GM19328 (cell line): Measurements from ENCODE around the gene FOXN3.

Experiments used
- ATAC-seq: cut with Tn5 transposase; IDR thresholded peaks from one replicate; pipeline ENCODE4 v1.9.1; 2021; ENCODE audit warnings: mild to moderate bottlenecking, moderate library complexity; ENCODE audit not compliant: unreplicated experiment

Gene FOXN3

GRCh38 chr14:89239023-89239422 is 178.0 kb downstream of the FOXN3 start:
- no peak for ATAC-seq

DNA sequence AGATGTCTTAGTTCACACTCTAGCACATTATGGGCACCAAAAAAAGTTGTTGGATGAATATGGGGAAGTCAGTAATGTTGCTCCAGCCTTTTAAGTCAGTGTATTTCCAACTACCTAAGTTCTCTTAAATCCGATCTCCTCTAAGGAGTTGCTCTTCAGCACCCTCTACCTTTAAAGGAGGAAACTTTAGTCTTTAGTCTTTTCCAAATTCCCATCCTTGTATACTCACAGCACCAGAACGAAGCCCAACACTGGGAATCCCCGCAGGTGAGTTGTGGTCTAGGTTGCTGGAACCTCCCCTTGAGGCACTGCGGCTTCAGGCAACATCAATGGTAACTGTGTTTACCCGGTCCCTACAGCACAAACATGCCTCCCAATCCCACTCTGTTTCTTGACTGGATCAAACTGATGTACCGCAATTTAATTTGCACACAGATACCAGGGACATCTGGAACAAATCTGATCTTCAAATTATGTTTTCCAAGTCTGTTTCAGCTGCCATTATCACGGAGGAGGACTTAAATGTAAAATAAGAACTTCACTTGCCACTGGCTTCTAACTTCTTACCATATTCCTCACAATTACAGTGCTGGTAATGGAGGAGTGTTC is 179.0 kb downstream of the FOXN3 start:
- ATAC-seq, result no peak

DNA sequence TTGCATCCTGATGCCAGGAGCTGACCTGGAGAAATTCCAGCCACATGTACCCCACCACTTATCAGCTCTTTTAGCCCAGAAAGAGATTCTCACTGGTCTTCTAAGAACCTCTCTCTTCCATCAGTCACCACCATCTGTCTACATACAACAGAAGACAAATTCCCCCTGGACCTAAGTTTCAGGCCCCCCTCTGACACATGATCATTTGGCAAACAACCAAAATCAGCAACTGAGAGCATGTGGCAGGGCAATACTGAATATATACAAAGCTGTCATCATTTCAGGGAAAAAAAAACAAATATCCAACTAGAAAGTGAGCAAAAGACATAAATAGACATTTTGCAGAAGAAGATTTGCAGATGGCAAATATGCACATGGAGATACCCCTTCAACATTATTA is 180.2 kb downstream of the FOXN3 start:
- no peak for ATAC-seq

DNA sequence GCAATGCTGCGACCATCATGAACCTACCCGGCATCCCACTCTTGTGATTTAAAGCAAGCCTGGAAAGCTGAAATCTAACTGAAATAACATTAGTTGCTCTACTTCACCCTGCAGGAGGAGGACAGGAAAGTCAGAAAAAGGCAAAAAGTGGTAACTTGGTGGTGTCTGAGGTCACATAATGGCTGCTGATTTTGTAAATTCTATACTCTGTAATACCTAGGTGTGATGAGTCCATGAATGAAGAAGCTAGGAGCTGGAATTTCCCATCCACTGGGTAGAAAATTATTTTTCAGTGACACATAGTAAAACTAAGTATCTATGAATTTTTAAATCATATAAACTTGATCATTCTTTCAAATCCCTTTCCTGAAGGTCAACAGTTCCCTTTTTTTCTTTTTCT is 183.8 kb downstream of the FOXN3 start:
- ATAC-seq, result no peak

GRCh38 chr14:89232265-89233070 is 184.6 kb downstream of the FOXN3 start:
- no peak for ATAC-seq

GRCh38 chr14:89231426-89232113 is 185.5 kb downstream of the FOXN3 start:
- ATAC-seq, result no peak

GRCh38 chr14:89228921-89229639 is 188.0 kb downstream of the FOXN3 start:
- no peak for ATAC-seq

DNA sequence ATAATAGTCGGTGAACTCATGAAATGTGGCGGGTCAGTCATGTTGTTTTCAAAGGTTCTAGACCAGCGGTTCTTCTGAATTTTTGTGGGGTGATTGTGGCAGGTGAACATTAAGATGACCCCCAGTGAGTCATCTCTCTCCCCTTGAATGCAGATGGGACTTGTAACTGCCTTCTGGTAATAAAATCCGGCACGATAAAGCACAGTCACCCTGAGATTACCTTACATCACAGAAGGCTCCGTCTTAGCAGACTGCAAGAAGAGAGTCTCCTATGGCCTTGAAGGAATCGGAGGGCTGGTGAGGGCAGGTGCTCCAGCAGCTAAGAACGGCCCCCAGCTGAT is 189.6 kb downstream of the FOXN3 start:
- no peak for ATAC-seq

GRCh38 chr14:89226801-89227495 is 190.1 kb downstream of the FOXN3 start:
- ATAC-seq, result no peak

- no peak for ATAC-seq
These were observed 191.4 kb downstream of the FOXN3 start for GRCh38 chr14:89225607-89226006.

DNA sequence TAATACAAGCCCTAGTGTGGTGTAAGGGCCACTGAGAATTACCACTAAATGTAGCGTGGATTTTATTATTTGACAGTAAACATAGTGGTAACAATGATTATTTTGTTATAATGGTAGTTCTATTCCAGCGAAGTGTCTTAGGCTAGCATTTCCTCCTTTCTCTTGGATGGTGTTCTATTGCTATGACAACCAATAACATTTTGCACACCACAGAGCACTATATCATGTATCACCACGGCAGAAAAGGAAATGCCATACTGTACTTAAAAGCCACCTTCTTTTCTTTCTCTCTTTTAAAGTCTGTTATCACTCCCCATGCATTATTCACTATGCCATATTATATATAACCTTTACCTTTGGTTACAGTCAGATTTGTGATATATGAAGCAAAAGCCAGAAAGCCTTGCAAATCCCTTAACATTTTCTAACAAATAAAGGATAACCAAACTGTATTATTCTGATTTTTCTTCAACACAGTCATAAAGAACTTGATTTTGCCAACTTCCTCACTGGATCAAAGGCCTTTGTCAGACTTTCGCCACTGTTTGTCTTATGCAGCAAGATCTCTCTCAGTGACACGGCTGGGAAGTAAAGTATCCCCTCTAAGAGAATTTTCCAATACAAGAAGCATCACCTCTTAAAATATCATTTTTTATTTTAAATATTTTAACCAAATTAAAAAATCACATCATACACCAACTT is 195.8 kb downstream of the FOXN3 start:
- ATAC-seq, result no peak

GRCh38 chr14:89219051-89219450 is 198.0 kb downstream of the FOXN3 start:
- no peak for ATAC-seq

- no peak for ATAC-seq
These were observed 199.1 kb downstream of the FOXN3 start for GRCh38 chr14:89217891-89218290.

DNA sequence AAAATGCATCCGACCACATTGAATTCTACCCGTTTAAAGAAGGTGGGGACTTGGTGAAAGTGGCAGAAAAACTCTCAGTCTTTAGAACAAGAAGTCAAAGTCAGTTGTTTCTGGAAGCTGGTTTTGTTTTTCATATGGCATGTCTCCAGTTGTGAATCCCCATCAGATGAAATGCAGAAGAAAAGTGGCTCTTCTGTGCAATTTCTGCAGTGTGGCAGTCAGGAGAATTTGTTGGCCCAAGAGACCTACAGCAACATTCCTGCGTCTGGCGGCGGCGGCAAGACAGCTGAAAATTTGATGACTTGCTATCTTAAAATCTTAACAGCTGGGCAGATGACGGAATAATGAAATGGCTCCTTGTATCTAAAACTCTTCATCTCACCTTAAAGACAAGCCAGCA is 201.5 kb downstream of the FOXN3 start:
- no peak for ATAC-seq

GRCh38 chr14:89215114-89215513 is 201.9 kb downstream of the FOXN3 start:
- no peak for ATAC-seq

GRCh38 chr14:89214221-89214965 is 202.6 kb downstream of the FOXN3 start:
- no peak for ATAC-seq

- no peak for ATAC-seq
These were observed 204.4 kb downstream of the FOXN3 start for GRCh38 chr14:89212386-89213235.

DNA sequence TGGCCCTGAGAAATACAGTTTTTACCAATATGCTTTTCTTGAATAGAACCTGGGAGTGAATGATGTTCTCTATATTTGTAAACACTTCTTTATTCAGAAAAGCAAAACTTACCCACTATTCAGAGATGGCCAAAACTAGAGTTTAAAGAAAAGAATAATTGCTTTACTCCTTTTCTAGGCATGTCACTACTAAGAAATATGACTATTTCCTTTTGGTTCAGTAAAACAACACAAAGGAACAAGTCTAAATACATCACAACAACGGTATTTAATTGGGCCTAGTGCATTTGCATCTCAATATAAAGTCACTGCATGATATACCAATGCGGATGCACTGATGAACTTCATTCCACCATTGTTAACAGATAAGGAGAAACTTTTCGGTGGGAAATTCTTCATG is 207.5 kb downstream of the FOXN3 start:
- ATAC-seq, result no peak

- no peak for ATAC-seq
These were observed 209.1 kb downstream of the FOXN3 start for GRCh38 chr14:89207925-89208328.
